Urothelium cell line (cell line): ENCODE data around the gene PAFAH2.
A peak's percentile ranks its signal among the peaks of the same experiment; 100 is the strongest.

Source experiments
- DNase-seq: peaks from one replicate; pipeline ENCODE4 v3.0.0; 2011; ENCODE audit warnings: low spot score, mixed read lengths
- FAIRE-seq: peaks from 2 replicates; lab custom pipeline; 2011; peaks lifted over from hg19 to GRCh38; lab: Jason Lieb, UNC

Gene PAFAH2

DNA sequence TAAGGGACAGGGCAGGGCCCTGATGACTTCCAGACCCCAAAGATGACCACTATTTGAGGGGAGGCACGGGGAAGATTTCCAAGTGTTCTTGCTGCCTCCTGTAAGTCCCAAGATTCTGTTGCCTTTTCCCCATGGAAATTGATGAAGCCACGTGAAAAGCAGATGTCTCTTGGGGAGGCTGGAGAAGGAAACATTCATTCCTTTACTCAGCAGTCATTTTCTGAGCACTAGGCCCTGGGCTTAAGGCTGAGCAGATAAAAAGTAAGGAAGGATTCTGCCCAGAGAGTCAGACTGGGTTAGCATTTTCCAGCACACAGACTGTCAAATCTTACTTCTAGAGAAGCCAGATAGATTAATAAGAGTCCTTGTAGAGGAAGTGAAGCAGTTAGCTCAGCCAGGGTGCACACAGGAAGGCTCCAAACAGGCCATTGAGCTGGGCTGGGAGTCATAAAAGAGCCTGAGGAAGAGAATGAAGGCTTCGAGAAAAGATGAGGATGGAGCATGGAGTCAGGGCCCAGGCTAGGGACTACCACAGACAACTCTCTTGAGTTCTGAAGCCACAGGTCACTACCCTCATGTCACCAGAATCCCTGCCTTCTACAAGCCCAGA lies 33.9 kb upstream of the PAFAH2 start:
- DNase-seq (no peak), FAIRE-seq (no peak)

DNA sequence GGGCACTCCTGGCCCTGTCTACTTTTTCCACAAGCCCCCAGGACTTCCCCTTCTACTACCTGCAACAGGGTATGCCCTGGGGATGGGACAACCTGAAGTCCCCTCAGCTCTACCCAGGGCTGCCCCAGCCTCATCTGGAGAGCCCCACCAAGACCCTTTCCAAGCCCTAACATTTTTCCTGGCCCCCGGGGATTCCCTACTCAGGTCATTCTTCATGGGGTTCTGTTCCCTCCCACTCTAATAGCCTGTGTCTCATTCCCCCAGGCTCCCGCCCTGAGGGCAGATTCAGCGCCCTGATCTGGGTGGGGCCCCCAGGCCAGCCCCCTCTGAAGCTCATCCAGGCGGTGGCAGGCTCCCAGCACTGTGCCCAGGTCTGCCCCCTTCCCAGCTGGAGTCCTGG lies 33.3 kb upstream of the PAFAH2 start:
- DNase-seq (no peak), FAIRE-seq (no peak)

- DNase-seq, result no peak
Measured at GRCh38 chr1:26029864-26030481, 32.1 kb upstream of the PAFAH2 start.

DNA sequence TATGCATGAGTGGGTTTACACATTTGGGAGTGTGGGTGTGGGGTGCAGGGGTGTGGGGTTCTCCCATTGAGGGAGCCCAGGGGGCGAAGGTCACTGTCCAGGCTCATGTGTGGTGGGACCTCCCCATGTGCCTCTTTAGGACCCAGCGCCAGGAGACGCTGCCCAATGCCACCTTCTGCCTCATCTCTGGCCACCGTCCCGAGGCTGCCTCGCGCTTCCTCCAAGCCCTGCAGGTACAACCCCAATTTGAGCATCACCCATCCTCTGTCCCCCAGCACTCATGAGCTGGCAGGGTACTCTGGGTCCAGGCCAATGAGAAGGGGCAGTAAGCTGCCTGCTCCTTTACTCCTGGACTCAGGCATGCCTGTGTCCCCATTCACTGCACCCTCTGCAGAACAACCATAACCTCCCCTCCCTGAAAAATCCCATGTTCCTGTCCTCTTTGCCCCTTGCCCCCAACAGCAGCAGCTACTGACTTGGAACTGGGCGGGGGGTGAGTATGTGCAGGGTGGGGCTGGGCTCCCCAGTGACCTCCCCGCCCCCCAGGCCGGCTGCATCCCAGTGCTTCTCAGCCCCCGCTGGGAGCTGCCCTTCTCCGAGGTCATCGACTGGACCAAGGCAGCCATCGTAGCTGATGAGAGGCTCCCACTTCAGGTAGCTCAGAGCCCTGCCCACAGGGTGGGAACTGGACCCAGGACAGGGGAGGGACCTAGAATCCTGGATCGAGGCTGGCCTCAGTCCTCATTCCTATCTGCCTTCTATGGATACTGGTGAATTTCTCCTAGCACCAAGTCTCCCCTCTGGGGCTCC lies 31.4 kb upstream of the PAFAH2 start:
- FAIRE-seq, result no peak
- no peak for DNase-seq

More at GRCh38 chr1:26029864-26030481, 32.1 kb upstream of the PAFAH2 start:
- FAIRE-seq, result no peak

GRCh38 chr1:26028490-26028980 lies 30.7 kb upstream of the PAFAH2 start:
- no peak for FAIRE-seq
- no peak for DNase-seq

DNA sequence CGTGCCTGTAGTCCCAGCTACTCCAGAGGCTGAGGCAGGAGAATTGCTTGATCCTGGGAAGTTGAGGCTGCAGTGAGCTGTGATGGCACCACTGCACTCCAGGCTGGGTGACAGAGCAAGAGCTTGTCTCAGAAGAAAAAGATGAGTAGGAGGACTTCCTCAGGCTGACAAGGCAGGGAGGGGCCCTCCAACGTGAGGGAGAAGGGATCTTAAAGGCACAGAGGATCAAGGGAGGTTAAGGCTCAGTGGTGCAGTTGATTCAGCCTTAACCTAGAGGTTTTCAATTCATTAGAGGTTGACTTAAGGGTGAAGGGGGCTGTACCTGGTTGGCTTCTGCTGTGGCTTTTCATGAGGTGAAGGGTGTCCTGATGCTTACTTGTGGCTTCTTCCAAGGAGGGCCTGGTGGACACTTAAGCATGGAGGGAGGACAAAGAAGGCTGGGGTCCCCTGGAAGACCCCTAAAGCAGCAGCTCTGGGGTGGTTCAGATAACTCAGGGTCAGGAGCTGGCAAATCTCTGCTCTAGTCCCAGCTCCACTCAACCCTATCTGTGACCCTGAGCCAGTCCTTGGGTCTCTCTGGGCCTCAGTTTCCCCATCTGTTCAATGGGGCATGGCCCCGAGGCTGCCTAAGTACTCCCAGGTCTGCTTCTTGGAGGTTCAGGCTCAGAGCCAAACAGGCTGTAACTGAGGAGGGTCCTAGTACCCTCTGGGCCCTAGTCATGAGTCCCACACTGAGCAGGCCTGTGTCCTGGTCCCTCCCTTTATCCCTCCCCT lies 30.0 kb upstream of the PAFAH2 start:
- no peak for DNase-seq
- no peak for FAIRE-seq

DNA sequence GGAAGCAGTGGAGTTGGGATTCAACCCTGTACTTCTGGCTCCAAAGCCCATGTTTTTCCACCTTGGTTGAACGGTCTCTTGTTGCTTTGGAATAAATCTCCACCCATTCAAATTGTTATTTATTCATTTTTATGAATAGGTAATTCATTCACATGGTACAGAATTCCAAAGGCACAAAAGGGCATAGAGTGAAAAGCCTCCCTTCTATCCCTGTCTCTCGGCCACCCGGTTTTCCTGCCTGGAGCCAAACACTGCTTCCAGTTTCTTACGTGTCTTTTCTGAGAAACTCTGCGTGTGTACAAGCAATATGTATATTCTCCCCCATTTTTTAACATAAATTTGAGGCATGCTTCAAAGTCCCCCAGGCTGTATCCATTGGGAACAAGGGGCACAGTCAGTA lies 27.7 kb upstream of the PAFAH2 start:
- no peak for DNase-seq

DNA sequence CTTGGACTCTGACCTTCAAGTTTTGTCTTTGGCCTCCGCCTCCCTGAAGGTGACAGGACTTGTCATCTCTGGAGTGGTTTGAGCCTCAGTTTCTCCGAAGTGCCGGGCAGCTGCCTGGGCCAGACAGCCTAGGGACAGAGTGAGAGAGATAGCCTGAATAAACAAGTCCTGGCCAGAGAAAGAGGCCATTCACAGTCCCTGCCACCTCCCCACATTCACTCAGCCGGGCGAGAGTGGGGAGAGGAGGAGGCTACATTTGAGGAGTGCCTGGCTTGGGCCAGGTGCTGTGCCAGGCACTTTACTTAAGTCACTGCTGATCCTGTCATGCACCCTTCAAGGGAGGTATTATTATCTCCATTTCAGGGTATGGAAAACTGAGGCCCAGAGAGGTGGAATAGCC lies 27.2 kb upstream of the PAFAH2 start:
- no peak for FAIRE-seq
- DNase-seq, result no peak

More for the DNA sequence above, 27.7 kb upstream of the PAFAH2 start:
- FAIRE-seq, result no peak

DNA sequence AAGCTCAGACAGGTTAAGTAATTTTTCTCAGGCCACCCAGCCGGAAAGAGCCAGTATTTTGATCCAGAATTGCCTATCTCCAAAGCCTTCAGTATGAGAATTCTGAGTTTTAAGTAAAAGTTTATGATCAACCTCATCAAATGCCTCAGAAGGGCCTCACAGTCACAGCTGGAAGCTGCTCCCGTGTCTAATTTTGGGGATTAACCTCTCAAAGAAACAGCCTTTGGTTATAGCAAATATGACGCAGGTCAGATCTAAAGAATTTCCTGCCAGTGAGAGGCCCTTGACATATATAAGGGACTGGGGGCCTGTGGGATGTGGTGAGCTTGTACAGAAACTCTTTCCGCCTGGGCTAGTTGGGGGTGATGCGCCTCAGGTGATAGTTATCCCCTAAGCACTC lies 26.0 kb upstream of the PAFAH2 start:
- FAIRE-seq, result no peak

GRCh38 chr1:26023009-26023408 lies 25.1 kb upstream of the PAFAH2 start:
- FAIRE-seq (no peak), DNase-seq (no peak)

More for the DNA sequence above, 26.0 kb upstream of the PAFAH2 start:
- no peak for DNase-seq

GRCh38 chr1:26022404-26022779 lies 24.5 kb upstream of the PAFAH2 start:
- DNase-seq (no peak), FAIRE-seq (no peak)

- DNase-seq, result no peak
Measured at GRCh38 chr1:26021647-26022403, 24.0 kb upstream of the PAFAH2 start, which contains the start of gene EXTL1. Gene EXTL1 (plus strand): TSS chr1:26021775. CDS start chr1:26022647, 872 bp downstream.

GRCh38 chr1:26020941-26021646 lies 23.2 kb upstream of the PAFAH2 start:
- FAIRE-seq (no peak), DNase-seq (no peak)

More at GRCh38 chr1:26021647-26022403, 24.0 kb upstream of the PAFAH2 start, which contains the start of gene EXTL1:
- FAIRE-seq, result no peak

DNA sequence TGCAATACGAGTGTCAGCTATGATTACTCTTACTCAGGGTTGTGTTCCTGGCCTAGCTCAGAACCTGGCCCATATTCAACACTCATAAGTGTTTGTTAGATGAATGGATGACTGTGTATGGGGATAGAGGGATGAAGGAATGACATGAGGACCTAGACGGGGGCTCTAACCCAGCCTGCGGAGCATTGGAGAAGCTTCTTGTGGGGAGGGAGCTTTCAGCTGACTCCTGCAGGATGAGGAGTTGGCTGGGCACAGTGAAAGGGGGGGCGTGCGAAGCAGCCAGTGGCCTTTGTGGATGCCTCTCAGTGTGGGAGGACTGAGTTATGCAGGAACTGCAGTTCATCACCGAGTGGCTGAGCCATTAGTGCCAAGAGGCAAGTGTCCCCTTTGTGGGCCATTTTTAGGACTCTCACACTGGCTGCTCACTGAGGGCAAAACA lies 22.5 kb upstream of the PAFAH2 start:
- FAIRE-seq (peak; percentile 42), DNase-seq (no peak)

DNA sequence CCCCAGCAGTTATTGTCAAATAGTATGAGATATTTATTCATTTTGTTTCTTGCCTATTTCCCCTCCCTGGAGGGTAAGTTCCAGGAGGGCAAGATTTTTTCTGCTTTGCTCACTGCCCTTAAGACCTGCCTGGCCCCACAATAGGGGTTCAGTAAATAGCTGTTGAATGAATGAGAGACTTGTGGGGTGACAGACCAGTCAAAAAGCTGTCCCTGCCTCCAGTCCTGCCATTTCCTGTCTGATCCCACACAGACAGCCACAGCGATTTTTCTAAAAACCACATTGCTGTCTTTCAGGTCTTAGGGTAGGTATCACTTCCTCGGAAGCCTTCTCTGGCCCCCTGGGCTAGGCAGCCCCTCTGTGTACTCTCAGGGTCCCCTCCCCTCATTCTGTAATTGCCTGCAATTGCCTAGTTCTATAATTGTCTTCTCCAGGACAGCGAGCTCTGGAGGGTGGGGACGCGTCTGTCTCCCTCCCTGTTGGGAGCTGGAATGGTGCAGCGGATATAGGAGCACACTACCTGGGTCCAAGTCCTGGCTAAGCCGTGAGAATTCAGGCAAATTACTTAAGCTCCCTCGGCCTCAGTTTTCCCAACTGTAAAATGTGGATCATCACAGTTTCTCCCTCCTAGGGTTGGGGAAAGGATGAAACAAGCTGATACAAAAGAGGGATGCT lies 21.9 kb upstream of the PAFAH2 start:
- no peak for DNase-seq
- no peak for FAIRE-seq

DNA sequence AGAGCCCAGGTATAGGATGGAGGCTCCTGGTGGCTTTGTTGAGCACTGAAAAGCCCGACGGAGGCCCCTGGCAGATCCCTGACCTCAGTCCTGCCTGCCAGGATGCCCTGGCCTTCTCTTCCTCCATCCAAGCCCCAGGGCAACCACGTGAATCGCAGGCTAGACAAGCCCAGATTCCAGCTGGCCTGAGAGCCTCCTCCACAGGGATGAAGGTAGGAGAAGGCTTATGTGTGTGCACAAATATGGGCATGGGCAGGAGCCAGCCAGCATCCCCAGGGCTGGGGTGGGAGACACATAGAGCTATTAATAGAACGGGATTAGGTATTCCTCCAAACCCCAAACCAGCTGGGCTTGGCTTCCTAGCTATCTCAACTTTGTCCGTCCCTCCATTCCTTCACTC lies 19.7 kb upstream of the PAFAH2 start:
- no peak for DNase-seq
- FAIRE-seq, result no peak

GRCh38 chr1:26016953-26017545 lies 19.2 kb upstream of the PAFAH2 start:
- no peak for DNase-seq
- no peak for FAIRE-seq

- DNase-seq, result no peak
- no peak for FAIRE-seq
Measured at GRCh38 chr1:26016258-26016952, 18.5 kb upstream of the PAFAH2 start.
